Suprapubic skin (tissue), 3 donors: ENCODE data around the gene BLTP2.

Experiments used
- CTCF ChIP-seq, 2 donors: fragments of 200-600 bp in 1 of 2; fragments of 450-650 bp in 1 of 2; sonication (generic) in 1 of 2; IDR thresholded peaks; one replicate each; pipeline ENCODE4 v1.5.1; 2016 to 2019; ENCODE audit warnings: antibody characterized with exemption in 2 of 2, mild to moderate bottlenecking in 1 of 2, moderate library complexity in 1 of 2
- POLR2A ChIP-seq, 2 donors: fragments of 450-650 bp; IDR thresholded peaks; one replicate each; pipeline ENCODE4 v1.6.1; 2017; ENCODE audit warnings: antibody characterized with exemption in 2 of 2, mild to moderate bottlenecking in 2 of 2, moderate library complexity in 2 of 2

GRCh38 chr17:28682655-28683054 lies 37.7 kb upstream of the BLTP2 start:
- TF ChIP-seq CTCF (IDR thresholded peaks at IDR 0.05) (no peak), POLR2A (IDR thresholded peaks at IDR 0.05) (no peak)
